H1 (cell line): Measurements from ENCODE around the gene CCDC24. TPM values are rescaled to one million over a fixed set of nuclear protein-coding genes. Genes with fewer than 3 reads are reported as not detected.

Experiments used
- CTCF ChIA-PET: fragments of 300-600 bp; sonication (Branson Sonifier 250); formaldehyde crosslinking; loops from one replicate; lab custom pipeline; 2021; ENCODE audit not compliant: partially characterized antibody; lab: Charles Lee
- POLR2A ChIA-PET: fragments of 300-600 bp; sonication (Branson Sonifier 250); formaldehyde crosslinking; loops from one replicate; lab custom pipeline; 2021; ENCODE audit warnings: inconsistent platforms; ENCODE audit not compliant: partially characterized antibody; lab: Charles Lee
- DNase-seq, 2 experiments: peaks; one replicate each; pipeline versions ENCODE4 v3.0.0 to v3.0.0-alpha.2; 2010 to 2022; ENCODE audit warnings: low spot score in 2 of 2, low read depth in 1 of 2, mixed read lengths in 1 of 2
- FAIRE-seq: peaks from 2 replicates; lab custom pipeline; 2011; peaks lifted over from hg19 to GRCh38; lab: Jason Lieb, UNC
- H2AFZ ChIP-seq: 2 replicates; pipeline ENCODE4 v1.8.1; 2012; ENCODE audit warnings: low read length, inconsistent platforms
- H2AK5ac ChIP-seq: 2 replicates; pipeline ENCODE4 v1.6.1; 2013; ENCODE audit warnings: low read depth, low read length
- H2BK120ac ChIP-seq: replicated peaks from 2 replicates; pipeline ENCODE3; 2013; ENCODE audit warnings: low read depth, low read length, inconsistent platforms
- H2BK12ac ChIP-seq: 2 replicates; pipeline ENCODE4 v1.6.1; 2013; ENCODE audit warnings: low read depth, low read length
- H2BK15ac ChIP-seq: 2 replicates; pipeline ENCODE4 v1.6.1; 2013; ENCODE audit warnings: low read length
- H2BK20ac ChIP-seq: 2 replicates; pipeline ENCODE4 v1.6.1; 2013; ENCODE audit warnings: low read length
- H2BK5ac ChIP-seq: 2 replicates; pipeline ENCODE4 v1.6.1; 2013; ENCODE audit warnings: low read depth, low read length
- H3K14ac ChIP-seq: 2 replicates; pipeline ENCODE4 v1.6.1; 2013; ENCODE audit warnings: inconsistent platforms; ENCODE audit not compliant: insufficient read length
- H3K18ac ChIP-seq: 2 replicates; pipeline ENCODE4 v1.6.1; 2013; ENCODE audit warnings: low read length; ENCODE audit errors: extremely low read depth
- H3K23ac ChIP-seq: 2 replicates; pipeline ENCODE4 v1.6.1; 2013; ENCODE audit warnings: inconsistent platforms; ENCODE audit not compliant: insufficient read length
- H3K23me2 ChIP-seq: 2 replicates; pipeline ENCODE4 v1.6.1; 2013; ENCODE audit warnings: low read depth, low read length
- H3K27ac ChIP-seq: 2 replicates; pipeline ENCODE4 v1.6.1; 2011; ENCODE audit warnings: low read depth, low read length, inconsistent platforms
- H3K27me3 ChIP-seq, 4 experiments: replicated peaks in 1 of 4; 1 replicate in 1 of 4; 2 replicates in 3 of 4; pipeline versions ENCODE4 v1.6.1 to v1.8.1; 2011 to 2013; ENCODE audit warnings: low read length in 3 of 4, mild to moderate bottlenecking in 3 of 4, inconsistent platforms in 2 of 4, mixed read lengths in 2 of 4, moderate library complexity in 1 of 4; ENCODE audit not compliant: control insufficient read depth in 3 of 4, insufficient read depth in 3 of 4; ENCODE audit errors: extremely low read depth in 1 of 4
- H3K36me3 ChIP-seq, 4 experiments: 2 replicates each; pipeline versions ENCODE4 v1.6.1 to v1.8.1; 2011 to 2013; ENCODE audit warnings: mild to moderate bottlenecking in 4 of 4, low read length in 3 of 4, moderate library complexity in 2 of 4, control low read depth in 1 of 4, inconsistent platforms in 1 of 4; ENCODE audit not compliant: insufficient read depth in 4 of 4, control insufficient read depth in 2 of 4
- H3K4ac ChIP-seq: replicated peaks from 2 replicates; pipeline ENCODE3; 2013; ENCODE audit warnings: low read length, low read depth, mixed read lengths, inconsistent platforms; ENCODE audit not compliant: insufficient read length
- H3K4me1 ChIP-seq, 4 experiments: replicated peaks in 1 of 4; 1 replicate in 1 of 4; 2 replicates in 3 of 4; pipeline versions ENCODE4 v1.6.1 to v1.8.1; 2011 to 2013; ENCODE audit warnings: low read length in 3 of 4, inconsistent platforms in 2 of 4, mixed read lengths in 1 of 4; ENCODE audit not compliant: insufficient read depth in 4 of 4, control insufficient read depth in 3 of 4
- H3K4me2 ChIP-seq, 2 experiments: 2 replicates each; pipeline versions ENCODE4 v1.6.1 to v1.8.1; 2011 to 2013; ENCODE audit warnings: low read depth in 2 of 2, low read length in 2 of 2, control low read depth in 1 of 2, inconsistent platforms in 1 of 2, mild to moderate bottlenecking in 1 of 2; ENCODE audit not compliant: insufficient read depth in 1 of 2
- H3K4me3 ChIP-seq, 4 experiments: fragments of 200-600, 300-600 bp in 1 of 4; sonication (generic), shearing (Covaris generic), sonication (Bioruptor Twin) in 1 of 4; 2 replicates each; pipeline versions ENCODE4 v1.5.1 to v1.8.1; 2011 to 2016; ENCODE audit warnings: low read length in 4 of 4, low read depth in 3 of 4, control low read depth in 2 of 4, inconsistent platforms in 2 of 4, mild to moderate bottlenecking in 2 of 4, mixed read lengths in 1 of 4, moderate library complexity in 1 of 4; ENCODE audit not compliant: insufficient read depth in 2 of 4; ENCODE audit errors: extremely low read depth in 1 of 4
- H3K56ac ChIP-seq: replicated peaks from 2 replicates; pipeline ENCODE3; 2013; ENCODE audit warnings: low read depth, mild to moderate bottlenecking, mixed read lengths, low read length, inconsistent platforms; ENCODE audit not compliant: insufficient read length
- H3K79me1 ChIP-seq: 2 replicates; pipeline ENCODE4 v1.6.1; 2013; ENCODE audit warnings: low read depth, low read length, control low read depth
- H3K79me2 ChIP-seq, 2 experiments: 2 replicates each; pipeline versions ENCODE4 v1.6.1 to v1.8.1; 2012 to 2013; ENCODE audit warnings: low read length in 2 of 2, mild to moderate bottlenecking in 2 of 2, inconsistent platforms in 1 of 2; ENCODE audit not compliant: insufficient read depth in 2 of 2, control insufficient read depth in 1 of 2
- H3K9ac ChIP-seq, 4 experiments: replicated peaks in 1 of 4; 1 replicate in 1 of 4; 2 replicates in 3 of 4; pipeline versions ENCODE4 v1.6.1 to v1.8.1; 2011 to 2013; ENCODE audit warnings: low read depth in 3 of 4, low read length in 3 of 4, control low read depth in 2 of 4, mild to moderate bottlenecking in 2 of 4, moderate library complexity in 2 of 4, inconsistent platforms in 1 of 4; ENCODE audit errors: extremely low read depth in 1 of 4
- H3K9me3 ChIP-seq, 2 experiments: 2 replicates each; pipeline versions ENCODE4 v1.6.1 to v1.8.1; 2012 to 2013; ENCODE audit warnings: mild to moderate bottlenecking in 2 of 2, moderate library complexity in 2 of 2, control low read depth in 1 of 2, inconsistent platforms in 1 of 2, low read depth in 1 of 2, low read length in 1 of 2, mixed read lengths in 1 of 2; ENCODE audit not compliant: insufficient read depth in 2 of 2
- H4K20me1 ChIP-seq, 2 experiments: replicated peaks in 1 of 2; 2 replicates each; pipeline versions ENCODE3 to v1.8.1; 2011 to 2013; ENCODE audit warnings: inconsistent platforms in 2 of 2, low read length in 2 of 2, mild to moderate bottlenecking in 1 of 2; ENCODE audit not compliant: insufficient read depth in 2 of 2, control insufficient read depth in 1 of 2
- H4K5ac ChIP-seq: 2 replicates; pipeline ENCODE4 v1.6.1; 2013; ENCODE audit warnings: low read length, low read depth, mixed read lengths, inconsistent platforms; ENCODE audit not compliant: insufficient read length
- H4K8ac ChIP-seq: 2 replicates; pipeline ENCODE4 v1.8.0; 2013; ENCODE audit warnings: mild to moderate bottlenecking, moderate library complexity, low read length, inconsistent platforms; ENCODE audit not compliant: insufficient read depth; ENCODE audit errors: extremely low read depth
- H4K91ac ChIP-seq: replicated peaks from 2 replicates; pipeline ENCODE3; 2013; ENCODE audit warnings: low read length, mixed read lengths, inconsistent platforms; ENCODE audit not compliant: insufficient read length
- ATF2 ChIP-seq: IDR thresholded peaks from 2 replicates; pipeline ENCODE4 v1.6.1; 2012; ENCODE audit warnings: low read length, inconsistent platforms
- E2F6 ChIP-seq: IDR thresholded peaks from 2 replicates; pipeline ENCODE4 v1.6.1; 2012; ENCODE audit warnings: inconsistent platforms
- SAP30 ChIP-seq: fragments of 300-600 bp; sonication (generic); IDR thresholded peaks from 2 replicates; pipeline ENCODE4 v1.7.1; 2012; ENCODE audit warnings: low read length, moderate library complexity, mild to moderate bottlenecking, inconsistent platforms; ENCODE audit not compliant: insufficient read depth, insufficient replicate concordance
- SP4 ChIP-seq: IDR thresholded peaks from 2 replicates; pipeline ENCODE4 v1.6.1; 2012; ENCODE audit warnings: low read length, inconsistent platforms
- WGBS, 2 experiments: shearing (Covaris generic) in 1 of 2; methylation state at CpG; one replicate each; pipeline versions ENCODE4 v1.1.6 to v1.1.7; 2013 to 2015; ENCODE audit warnings: low lambda C conversion rate in 2 of 2, mixed read lengths in 2 of 2, inconsistent platforms in 1 of 2, low coverage in 1 of 2, missing lambda C conversion rate in 1 of 2; ENCODE audit not compliant: insufficient replicate concordance in 2 of 2, insufficient coverage in 1 of 2, insufficient read length in 1 of 2; ENCODE audit errors: extremely low coverage in 1 of 2, missing lambda C conversion rate in 1 of 2; 5-methylcytosine and 5-hydroxymethylcytosine counted together
- polyA plus RNA-seq, 7 experiments: library from polyadenylated mRNA; depleted of rRNA in 3 of 7; stranded (reverse) in 5 of 7; unstranded in 2 of 7; fragments of >200 nt in 5 of 7; fragments of 200-250 nt in 2 of 7; gene quantifications; 1 replicate in 5 of 7; 2 replicates in 1 of 7; 4 replicates in 1 of 7; pipeline versions ENCODE4 v1.2.1 to v1.2.3, GENCODE V29; 2011 to 2013; ENCODE audit warnings: missing spikeins in 2 of 7, mixed read lengths in 2 of 7
- total RNA-seq: library from RNA; stranded (reverse); fragmentation: NEBNext Ultra II Directional; extraction: Animal tissue kit (Norgen Biotek cat#: 25700); gene quantifications from 2 replicates; pipeline ENCODE4 v1.2.1, GENCODE V29; 2021

Gene CCDC24
- total and polyA plus RNA-seq, 2 of the 8 experiments (the other 6 are each of a cell fraction or from before 2014, with no cell fraction given): 11.2 to 11.4 TPM

- H3K4ac ChIP-seq: no peak overlapping the region
- no peak overlapping the region for H4K91ac ChIP-seq
- peak overlapping the region; percentile 63; the same call in 1 of the 2 replicates for H4K8ac ChIP-seq
- no peak overlapping the region for H2BK5ac ChIP-seq
- 0 out of 2 replicates have a peak overlapping the region, but pooled peaks have one; percentile 53 for H2AK5ac ChIP-seq
- H3K4me1 ChIP-seq: peaks cover 0 to 5% (median 4%) of the 10 kb centered on the region in 4 experiments; a peak in 5 of 7 replicates
- H3K36me3 ChIP-seq: no peaks in the 10 kb centered on the region
- peak overlapping the region; percentile 92 to 96 for H3K4me2 ChIP-seq
- no peak overlapping the region for H2BK120ac ChIP-seq
- no peak overlapping the region for H3K27ac ChIP-seq
- H3K9me3 ChIP-seq: no peaks in the 10 kb centered on the region
- H3K23me2 ChIP-seq: peaks cover 12% of the 10 kb centered on the region; the same call in 1 of the 2 replicates
- H3K14ac ChIP-seq: no peak overlapping the region
- 36% methylated on average over 11 of the region's 11 CpGs; no CpG with 5 or more reads in 1 of the 2 experiments for WGBS, 2 experiments
- no peak overlapping the region for H2AFZ ChIP-seq
- peak overlapping the region in 3 of 4 experiments; percentile 14 to 54 (median 46); a peak in 4 of 7 replicates for H3K9ac ChIP-seq
- no peak for DNase-seq
- POLR2A ChIA-PET: interaction anchor here (0.6 to 13.6 kb wide), 20 partner anchors 9 to 814 kb away, joined by 3 to 189 read pairs (median 4); partner anchors contain the start of genes ATP6V0B, B4GALT2, DPH2 and IPO13
- H3K4me3 ChIP-seq: peak overlapping the region; percentile 48 to 72 (median 64)
- peak overlapping the region; percentile 77 for H4K5ac ChIP-seq
- CTCF ChIA-PET: interaction anchor here (0.6 to 21.8 kb wide), 19 partner anchors 10 to 1328 kb away, joined by 3 to 478 read pairs (median 4); partner anchors contain the start of genes ATP6V0B and SLC6A9
- H2BK12ac ChIP-seq: no peak overlapping the region
- H3K79me2 ChIP-seq: no peaks in the 10 kb centered on the region
- TF ChIP-seq ATF2 (0 out of 2 replicates have a peak, but pooled peaks have one; percentile 65), SP4 (0 out of 2 replicates have a peak, but pooled peaks have one; percentile 24), E2F6 (no peak), SAP30 (no peak)
- FAIRE-seq: no peak
- peak overlapping the region; percentile 87; the same call in 1 of the 2 replicates for H3K18ac ChIP-seq
- H4K20me1 ChIP-seq: peaks cover 2% of the 10 kb centered on the region in 2 experiments
- H3K27me3 ChIP-seq: no peaks in the 10 kb centered on the region
- H2BK15ac ChIP-seq: no peak overlapping the region
- H3K79me1 ChIP-seq: no peaks in the 10 kb centered on the region
- peak overlapping the region; percentile 66 for H3K56ac ChIP-seq
- H3K23ac ChIP-seq: no peak overlapping the region
- H2BK20ac ChIP-seq: no peak overlapping the region
Observed at GRCh38 chr1:43992232-43992995, 1.0 kb downstream of the CCDC24 start.
